K562 (cell line): Measurements from ENCODE around the gene XIRP1. TPM values are rescaled to one million over a fixed set of nuclear protein-coding genes. Genes with fewer than 3 reads are reported as not detected.

Experiments used
- CBX1 ChIP-seq: sonication (generic); IDR thresholded peaks from 2 replicates; pipeline ENCODE4 v1.6.1; 2016; ENCODE audit warnings: antibody characterized with exemption, low read depth, mild to moderate bottlenecking
- CBX2 ChIP-seq: fragments of 200-600 bp; sonication (generic); IDR thresholded peaks from one replicate; pipeline ENCODE4 v1.6.1; 2012; ENCODE audit warnings: mild to moderate bottlenecking, low read length, inconsistent platforms; ENCODE audit not compliant: insufficient read depth, poor library complexity, severe bottlenecking
- EGR1 ChIP-seq: fragments of 450-650 bp; conservative IDR thresholded peaks from 2 replicates; pipeline ENCODE4 v1.6.1; 2017; ENCODE audit warnings: mild to moderate bottlenecking
- EHMT2 ChIP-seq: fragments of 450-650 bp; IDR thresholded peaks from 2 replicates; pipeline ENCODE4 v1.6.1; 2018; ENCODE audit warnings: antibody characterized with exemption
- EP400 ChIP-seq: fragments of 450-650 bp; IDR thresholded peaks from 2 replicates; pipeline ENCODE4 v1.6.1; 2017; ENCODE audit warnings: antibody characterized with exemption, mild to moderate bottlenecking, moderate library complexity
- ETV1 ChIP-seq: fragments of 450-650 bp; conservative IDR thresholded peaks from 2 replicates; pipeline ENCODE4 v1.6.1; 2016; ENCODE audit warnings: missing genetic modification characterization, control low read depth, low read depth, missing compliant biosample characterization
- EWSR1 ChIP-seq: fragments of 450-650 bp; IDR thresholded peaks from 2 replicates; pipeline ENCODE4 v1.6.1; 2018; ENCODE audit warnings: borderline replicate concordance, mild to moderate bottlenecking, low read depth, moderate library complexity; ENCODE audit not compliant: partially characterized antibody
- LEF1 ChIP-seq: fragments of 450-650 bp; IDR thresholded peaks from 2 replicates; pipeline ENCODE4 v1.6.1; 2016; ENCODE audit warnings: mild to moderate bottlenecking
- NFE2 ChIP-seq: IDR thresholded peaks from 2 replicates; pipeline ENCODE4 v1.6.1; 2014; ENCODE audit warnings: antibody characterized with exemption, low read depth
- NR3C1 ChIP-seq: sonication (generic); formaldehyde crosslinking; IDR thresholded peaks from 2 replicates; pipeline ENCODE4 v1.8.1; 2022; ENCODE audit warnings: missing genetic modification reagents
- RB1 ChIP-seq: fragments of 450-650 bp; IDR thresholded peaks from 2 replicates; pipeline ENCODE4 v1.6.1; 2017; ENCODE audit warnings: low read depth, mild to moderate bottlenecking
- RBFOX2 ChIP-seq: fragments of 200-400 bp; formaldehyde crosslinking; IDR thresholded peaks from 2 replicates; pipeline ENCODE4 v1.6.1; 2017; ENCODE audit warnings: low read depth, mild to moderate bottlenecking, low read length, moderate library complexity
- RBM17 ChIP-seq: fragments of 200-400 bp; formaldehyde crosslinking; IDR thresholded peaks from 2 replicates; pipeline ENCODE4 v1.6.1; 2017; ENCODE audit warnings: low read depth, mild to moderate bottlenecking, low read length, borderline replicate concordance
- SPI1 ChIP-seq: IDR thresholded peaks from 2 replicates; pipeline ENCODE4 v1.6.1; 2011; ENCODE audit warnings: low read depth, low read length, control low read depth, borderline replicate concordance
- TEAD2 ChIP-seq: fragments of 450-650 bp; IDR thresholded peaks from 2 replicates; pipeline ENCODE4 v1.6.1; 2016; ENCODE audit warnings: missing genetic modification characterization, control low read depth, missing compliant biosample characterization
- USF1 ChIP-seq: sonication (generic); formaldehyde crosslinking; IDR thresholded peaks from 2 replicates; pipeline ENCODE4 v1.9.0; 2022; ENCODE audit warnings: mild to moderate bottlenecking, missing genetic modification reagents
- ZFP30 ChIP-seq: fragments of 250-450 bp; sonication (Bioruptor Pico); IDR thresholded peaks from 2 replicates; pipeline ENCODE4 v1.8.0; 2022; ENCODE audit warnings: moderate library complexity, mild to moderate bottlenecking, inconsistent platforms, borderline replicate concordance
- ZNF263 ChIP-seq: sonication (generic); formaldehyde crosslinking; IDR thresholded peaks from 2 replicates; pipeline ENCODE4 v1.8.0; 2022; ENCODE audit warnings: mild to moderate bottlenecking, missing genetic modification reagents, borderline replicate concordance
- ZNF347 ChIP-seq: fragments of 450-650 bp; formaldehyde crosslinking; IDR thresholded peaks from 2 replicates; pipeline ENCODE4 v1.4.0; 2020; ENCODE audit warnings: low read depth, mild to moderate bottlenecking, moderate library complexity
- ZNF449 ChIP-seq: fragments of 250-450 bp; sonication (Bioruptor Pico); IDR thresholded peaks from 2 replicates; pipeline ENCODE4 v1.8.0; 2022; ENCODE audit warnings: moderate library complexity, mild to moderate bottlenecking, inconsistent platforms
- ZNF551 ChIP-seq: fragments of 250-450 bp; sonication (Bioruptor Pico); IDR thresholded peaks from 2 replicates; pipeline ENCODE4 v1.5.0; 2021; ENCODE audit warnings: mild to moderate bottlenecking, moderate library complexity
- ZNF609 ChIP-seq: sonication (generic); formaldehyde crosslinking; IDR thresholded peaks from 2 replicates; pipeline ENCODE4 v1.8.1; 2023; ENCODE audit warnings: missing genetic modification reagents, mild to moderate bottlenecking, borderline replicate concordance
- polyA plus RNA-seq, 8 experiments: library from polyadenylated mRNA; depleted of rRNA in 4 of 8; stranded (reverse) in 5 of 8; unstranded in 3 of 8; fragments of >200 nt; fragmentation: Nextera tagmentation in 2 of 8; fragmentation: Illumina TruSeq in 1 of 8; extraction: Ambion mirVana in 2 of 8; extraction: Trizol in 1 of 8; gene quantifications; 2 replicates each; pipeline versions ENCODE4 v1.2.1 to v1.2.3, GENCODE V29; 2011 to 2014; ENCODE audit warnings: inconsistent platforms in 1 of 8, missing spikeins in 1 of 8
- total RNA-seq, 7 experiments: library from RNA; depleted of rRNA in 6 of 7; stranded (reverse); fragments of >200 nt in 6 of 7; fragmentation: Illumina TruSeq in 2 of 7; extraction: Trizol in 2 of 7; gene quantifications; 2 replicates each; pipeline versions ENCODE4 v1.2.1 to v1.2.3, GENCODE V29; 2011 to 2021; ENCODE audit warnings: low replicate concordance in 1 of 7

The XIRP1 gene
- total and polyA plus RNA-seq, 9 of the 15 experiments (the other 6 are each of a cell fraction or from before 2014, with no cell fraction given): 0.03 to 0.27 (median 0.08) TPM; not detected in 3

GRCh38 chr3:39150803-39151631, 41.4 kb downstream of the XIRP1 start (continued):
- no peak for TF ChIP-seq ZNF609 (CRISPR knock-in tag)
- TF ChIP-seq EHMT2: no peak
- 0 out of 2 replicates have a peak, but pooled peaks have one; percentile 13 for TF ChIP-seq RB1
- no peak for TF ChIP-seq EP400
- no peak for TF ChIP-seq TEAD2 (tag)
- TF ChIP-seq RBFOX2: peak; percentile 65
- TF ChIP-seq EWSR1: no peak
- TF ChIP-seq ZFP30 (CRISPR knock-in tag): no peak
- TF ChIP-seq CBX2: no peak
- TF ChIP-seq SPI1: peak; percentile 6; the same call in 1 of the 2 replicates
- no peak for TF ChIP-seq RBM17
- TF ChIP-seq NR3C1 (CRISPR knock-in tag): no peak
- no peak for TF ChIP-seq ETV1
- TF ChIP-seq CBX1: no peak
- TF ChIP-seq ZNF263 (CRISPR knock-in tag): peak; percentile 51; the same call in 1 of the 2 replicates
- TF ChIP-seq EGR1: no peak
- TF ChIP-seq USF1 (CRISPR knock-in tag): peak; percentile 58; the same call in 1 of the 2 replicates
- 0 out of 2 replicates have a peak, but pooled peaks have one; percentile 29 for TF ChIP-seq NFE2
- TF ChIP-seq ZNF347 (CRISPR knock-in tag): no peak
- no peak for TF ChIP-seq ZNF551
- TF ChIP-seq LEF1: peak; percentile 89
- TF ChIP-seq ZNF449 (CRISPR knock-in tag): no peak
